Esophagus squamous epithelium (tissue), 5 donors: ENCODE measurements around the gene UBE2F. TPM values are rescaled to one million over a fixed set of nuclear protein-coding genes. Genes with fewer than 3 reads are reported as not detected.

Experiments
- DNase-seq: peaks from one replicate; lab custom pipeline; 2025; lab: John Stamatoyannopoulos, UW
- H3K27ac ChIP-seq, 4 donors: fragments of 200-600 bp; sonication (generic); one replicate each; pipeline ENCODE4 v1.5.1; 2016 to 2019; ENCODE audit warnings: mild to moderate bottlenecking in 1 of 4
- H3K27me3 ChIP-seq, 4 donors: fragments of 200-600 bp; sonication (generic); 1 replicate in 3 of 4; 2 replicates in 1 of 4; pipeline versions ENCODE4 v1.5.1 to v1.6.0; 2017 to 2021; ENCODE audit warnings: antibody characterized with exemption in 1 of 4
- H3K36me3 ChIP-seq, 3 donors: fragments of 200-600 bp; sonication (generic); one replicate each; pipeline ENCODE4 v1.5.1; 2016 to 2019
- H3K4me1 ChIP-seq, 3 donors: fragments of 200-600 bp; sonication (generic); one replicate each; pipeline ENCODE4 v1.5.1; 2017 to 2019
- H3K4me3 ChIP-seq, 4 donors: fragments of 200-600 bp; sonication (generic); 1 replicate in 3 of 4; 2 replicates in 1 of 4; pipeline ENCODE4 v1.5.1; 2016 to 2019; ENCODE audit warnings: mild to moderate bottlenecking in 2 of 4, moderate library complexity in 1 of 4
- H3K9me3 ChIP-seq, 3 donors: fragments of 200-600 bp; sonication (generic); one replicate each; pipeline ENCODE4 v1.5.1; 2016 to 2019
- CTCF ChIP-seq, 6 experiments: fragments of 450-650 bp in 4 of 6; fragments of 200-600 bp in 2 of 6; sonication (generic) in 2 of 6; IDR thresholded peaks; one replicate each; pipeline ENCODE4 v1.5.1; 2016 to 2019; ENCODE audit warnings: antibody characterized with exemption in 6 of 6, mild to moderate bottlenecking in 4 of 6, moderate library complexity in 4 of 6
- POLR2A ChIP-seq, 4 donors: fragments of 450-650 bp; IDR thresholded peaks; one replicate each; pipeline ENCODE4 v1.6.1; 2017; ENCODE audit warnings: antibody characterized with exemption in 4 of 4, mild to moderate bottlenecking in 4 of 4, moderate library complexity in 3 of 4
- WGBS, 2 donors: methylation state at CpG; one replicate each; pipeline ENCODE4 v1.1.5; 2018; 5-methylcytosine and 5-hydroxymethylcytosine counted together
- intact Hi-C: fragments of 100-400 bp; cut with DNase I; formaldehyde crosslinking; loops from one replicate; pipeline ENCODE4 v1.15.0; 2022
- total RNA-seq, 4 donors: library from RNA; depleted of rRNA; stranded (reverse); fragments of >200 nt; gene quantifications; one replicate each; pipeline ENCODE4 v1.1.0, GENCODE V29; 2016
- donor health status: DM: yes; HTN: yes; CAD: no.

UBE2F gene
- total RNA-seq, 4 donors from 2014 or later = 54.9 to 84.7 (median 64.8) TPM

GRCh38 chr2:238067939-238068338, 101.1 kb downstream of the UBE2F start:
- H3K9me3 ChIP-seq = no peaks in the 10 kb centered on the region
- no peaks in the 10 kb centered on the region for H3K4me1 ChIP-seq
- H3K4me3 ChIP-seq = no peak overlapping the region
- no peaks in the 10 kb centered on the region for H3K27me3 ChIP-seq
- peaks cover 0 to 82% (median 10%) of the 10 kb centered on the region in 3 donors for H3K36me3 ChIP-seq
- DNase-seq = no peak
- no peak overlapping the region for H3K27ac ChIP-seq
- 88% methylated on average over 6 to 7 of the region's 7 CpGs for WGBS, 2 donors
- intact Hi-C loops = no loop called here
- TF ChIP-seq CTCF (IDR thresholded peaks at IDR 0.05) = no peak
- TF ChIP-seq POLR2A (IDR thresholded peaks at IDR 0.05) = no peak

- DNase-seq = no peak
- peaks cover 0 to 88% (median 10%) of the 10 kb centered on the region in 3 donors for H3K36me3 ChIP-seq
- no peaks in the 10 kb centered on the region for H3K4me1 ChIP-seq
- H3K9me3 ChIP-seq = no peaks in the 10 kb centered on the region
- no peak overlapping the region for H3K27ac ChIP-seq
- H3K4me3 ChIP-seq = no peak overlapping the region
- H3K27me3 ChIP-seq = no peaks in the 10 kb centered on the region
- TF ChIP-seq POLR2A (IDR thresholded peaks at IDR 0.05) = no peak
- no peak for TF ChIP-seq CTCF (IDR thresholded peaks at IDR 0.05)
- 80 to 81% methylated on average over 2 to 3 of the region's 10 CpGs for WGBS, 2 donors
- intact Hi-C loops = no loop called here
These were observed 102.4 kb downstream of the UBE2F start for GRCh38 chr2:238069021-238069709.

- 88 to 98% methylated on average over 7 to 9 of the region's 9 CpGs for WGBS, 2 donors
- H3K4me3 ChIP-seq = no peak overlapping the region
- no peaks in the 10 kb centered on the region for H3K27me3 ChIP-seq
- peaks cover 0 to 87% (median 10%) of the 10 kb centered on the region in 3 donors for H3K36me3 ChIP-seq
- H3K27ac ChIP-seq = no peak overlapping the region
- no peaks in the 10 kb centered on the region for H3K4me1 ChIP-seq
- no peak for DNase-seq
- intact Hi-C loops = no loop called here
- no peaks in the 10 kb centered on the region for H3K9me3 ChIP-seq
- TF ChIP-seq CTCF (IDR thresholded peaks at IDR 0.05) (no peak), POLR2A (IDR thresholded peaks at IDR 0.05) (no peak)
These were observed 103.1 kb downstream of the UBE2F start for GRCh38 chr2:238069877-238070276.

GRCh38 chr2:238075397-238075796, 108.6 kb downstream of the UBE2F start:
- intact Hi-C loops = no loop called here
- no peak overlapping the region for H3K27ac ChIP-seq
- H3K27me3 ChIP-seq = no peaks in the 10 kb centered on the region
- peaks cover 0 to 47% (median 0%) of the 10 kb centered on the region in 3 donors for H3K36me3 ChIP-seq
- no peaks in the 10 kb centered on the region for H3K9me3 ChIP-seq
- no peak for DNase-seq
- TF ChIP-seq POLR2A (IDR thresholded peaks at IDR 0.05) (no peak), CTCF (IDR thresholded peaks at IDR 0.05) (no peak)
- H3K4me3 ChIP-seq = no peak overlapping the region
- no peaks in the 10 kb centered on the region for H3K4me1 ChIP-seq

GRCh38 chr2:238077292-238077691, 110.5 kb downstream of the UBE2F start:
- DNase-seq = no peak
- TF ChIP-seq CTCF (IDR thresholded peaks at IDR 0.05) (no peak), POLR2A (IDR thresholded peaks at IDR 0.05) (no peak)
- no peaks in the 10 kb centered on the region for H3K9me3 ChIP-seq
- H3K4me1 ChIP-seq = no peaks in the 10 kb centered on the region
- 89 to 94% methylated on average over 1 of the region's 1 CpG for WGBS, 2 donors
- H3K4me3 ChIP-seq = no peak overlapping the region
- peaks cover 0 to 46% (median 0%) of the 10 kb centered on the region in 3 donors for H3K36me3 ChIP-seq
- no peak overlapping the region for H3K27ac ChIP-seq
- intact Hi-C loops = no loop called here
- no peaks in the 10 kb centered on the region for H3K27me3 ChIP-seq
